GM21825 (cell line): ENCODE results near the gene RPS14.
"Not testable (repeated sequence)": the region's sequence is repeated elsewhere in the genome, so short reads cannot be mapped to it uniquely, and the experiment has no call there.

Experiments
- ATAC-seq: cut with Tn5 transposase; IDR thresholded peaks from one replicate; pipeline ENCODE4 v1.9.1; 2021; ENCODE audit warnings: mild to moderate bottlenecking, moderate library complexity; ENCODE audit not compliant: unreplicated experiment

The RPS14 gene

DNA sequence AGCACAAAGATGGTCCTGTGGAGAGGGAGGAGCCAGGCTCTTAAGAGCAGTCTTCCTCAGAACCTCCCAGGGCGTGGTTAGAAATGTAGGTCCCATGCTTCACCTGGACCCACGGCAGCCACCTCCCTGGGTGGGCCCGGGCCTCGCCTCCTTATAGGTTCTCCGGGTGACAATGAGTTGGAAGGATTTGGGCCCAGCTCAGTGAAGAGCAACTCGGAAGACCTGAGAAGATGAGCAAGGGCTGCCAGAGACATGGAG is 32.1 kb upstream of the RPS14 start:
- ATAC-seq, result no peak

DNA sequence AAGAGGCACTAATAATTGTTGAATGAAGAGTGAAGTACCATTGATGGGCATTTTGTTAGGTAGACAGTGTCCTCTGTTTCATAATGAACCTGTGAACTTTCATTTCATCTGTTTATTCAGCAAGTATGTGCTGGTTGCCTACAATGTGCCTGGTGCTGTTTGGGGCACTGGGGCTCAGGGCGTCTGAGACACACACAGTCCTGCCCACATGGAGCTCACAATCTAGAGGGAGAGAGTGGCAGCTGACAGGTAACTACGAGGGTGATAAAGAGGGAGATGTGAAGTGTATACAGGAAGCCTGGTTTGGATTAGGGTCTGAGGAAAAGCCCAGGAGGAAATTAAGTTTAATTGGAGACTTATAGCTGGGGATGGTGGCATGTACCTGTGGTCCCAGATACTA is 29.9 kb upstream of the RPS14 start:
- no peak for ATAC-seq

DNA sequence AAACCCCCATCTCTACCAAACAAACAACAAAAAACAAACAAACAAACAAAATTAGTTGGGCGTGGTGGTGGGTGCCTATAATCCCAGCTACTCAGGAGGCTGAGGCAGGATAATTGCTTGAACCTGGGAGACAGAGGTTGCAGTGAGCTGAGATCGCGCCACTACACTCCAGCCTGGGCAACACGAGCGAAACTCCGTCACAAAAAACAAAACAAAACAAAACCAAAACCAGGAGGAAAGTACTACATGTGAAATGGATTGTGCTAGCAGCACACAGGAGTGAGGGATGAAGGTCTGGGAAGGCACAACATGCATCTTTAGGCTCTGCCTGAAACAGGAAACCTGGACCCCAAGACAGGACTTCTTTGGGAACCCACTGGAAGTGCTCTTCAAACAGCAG is 27.0 kb upstream of the RPS14 start:
- ATAC-seq, result not testable (repeated sequence)

DNA sequence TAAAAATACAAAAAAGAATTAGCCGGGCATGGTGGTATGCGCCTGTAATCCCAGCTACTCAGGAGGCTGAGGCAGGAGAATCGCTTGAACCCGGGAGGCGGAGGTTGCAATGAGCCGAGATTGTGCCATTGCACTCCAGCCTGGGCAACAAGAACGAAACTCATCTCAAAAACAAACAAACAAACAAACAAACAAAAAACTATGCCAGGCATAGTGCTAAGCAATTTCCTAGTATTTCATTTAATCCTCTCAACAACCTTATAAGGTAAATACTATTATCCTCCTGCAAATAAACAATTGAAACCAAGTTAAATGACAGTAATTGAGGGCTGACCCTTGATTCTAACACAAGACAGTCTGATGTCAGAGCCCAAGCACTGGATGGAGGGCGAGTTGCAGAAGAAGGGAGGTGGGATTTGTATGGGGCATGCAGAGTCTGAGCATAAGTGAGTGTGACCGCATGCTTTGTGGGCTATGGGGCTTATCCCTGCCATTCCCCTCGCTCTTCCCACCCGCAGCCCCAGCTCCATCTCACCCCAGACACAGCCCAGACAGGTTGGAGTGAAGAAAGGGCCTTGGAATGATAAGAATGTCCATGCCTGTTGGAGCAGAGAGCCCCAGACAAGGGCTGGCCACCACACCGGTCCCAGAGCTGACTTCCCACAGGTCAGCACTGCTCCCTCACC is 24.3 kb upstream of the RPS14 start:
- no peak for ATAC-seq

DNA sequence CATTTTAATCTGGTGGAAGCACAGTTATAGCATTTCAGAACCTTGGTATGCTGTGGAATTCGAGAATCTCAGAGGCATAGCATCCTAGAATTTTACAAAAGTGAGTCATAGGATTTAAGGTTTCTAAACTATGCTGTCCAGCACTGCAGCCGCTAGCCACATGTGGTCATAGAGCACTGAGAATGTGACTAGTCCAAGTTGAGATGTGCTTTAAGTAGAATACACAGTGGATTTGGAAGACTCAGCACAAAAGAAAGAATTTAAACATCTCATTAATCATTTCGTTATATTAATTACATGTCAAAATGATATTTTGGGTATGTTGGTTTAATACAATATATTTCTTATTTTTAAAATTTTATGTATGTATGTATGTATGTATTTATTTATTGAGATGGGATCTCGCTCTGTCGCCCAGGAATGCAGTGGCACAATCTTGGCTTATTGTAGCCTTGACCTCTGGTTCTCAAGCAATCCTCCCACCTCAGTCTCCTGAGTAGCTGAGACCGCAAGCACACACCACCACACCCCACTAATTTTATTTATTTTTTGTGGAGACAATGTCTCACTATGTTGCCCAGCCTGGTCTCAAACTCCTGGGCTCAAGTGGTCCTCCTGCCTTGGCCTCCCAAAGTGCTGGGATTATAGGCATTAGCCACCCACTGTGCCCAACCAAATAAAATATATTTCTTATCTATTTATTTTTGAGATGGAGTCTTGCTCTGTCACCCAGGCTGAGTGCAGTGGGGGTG is 20.4 kb upstream of the RPS14 start:
- ATAC-seq, result no peak

DNA sequence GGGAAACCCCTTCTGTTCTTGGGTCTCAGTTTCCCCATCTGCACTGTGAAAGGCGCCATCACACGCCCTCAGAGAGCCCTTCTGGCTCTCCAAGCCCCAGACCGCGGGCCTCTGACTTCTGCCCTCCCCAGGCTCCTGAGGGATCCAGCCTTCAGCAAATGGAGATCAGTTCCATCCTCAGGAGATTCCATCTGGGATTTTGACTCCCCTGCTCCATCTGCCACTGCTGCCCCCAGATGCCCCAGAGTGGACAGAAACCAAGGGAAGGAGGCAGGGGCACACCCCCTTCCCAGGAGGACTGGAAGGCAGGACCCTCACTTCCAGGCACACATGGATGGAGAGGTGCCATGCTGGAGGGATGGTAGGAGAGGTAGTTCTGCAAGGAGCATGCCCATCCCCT is 18.7 kb upstream of the RPS14 start:
- no peak for ATAC-seq

DNA sequence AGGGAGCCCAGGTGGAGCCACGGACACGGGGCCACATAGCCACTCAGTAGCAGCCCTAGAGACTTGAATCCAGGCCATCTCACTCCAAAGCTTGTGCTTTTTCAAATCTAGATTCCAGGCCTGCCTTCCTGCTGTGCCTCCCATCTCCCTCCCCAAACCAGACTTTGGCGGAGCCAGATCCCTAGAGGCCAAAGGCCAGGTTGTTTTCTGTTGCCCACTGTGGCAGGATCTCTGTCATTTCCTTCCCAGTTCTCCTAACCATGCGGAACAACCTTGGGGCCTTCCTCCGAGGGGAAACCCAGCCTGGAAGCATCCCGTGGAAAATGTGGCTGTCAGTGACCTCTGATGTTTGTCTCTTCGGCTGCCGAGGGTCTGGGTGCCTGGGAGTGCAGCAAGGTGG is 16.4 kb upstream of the RPS14 start:
- ATAC-seq, result no peak

DNA sequence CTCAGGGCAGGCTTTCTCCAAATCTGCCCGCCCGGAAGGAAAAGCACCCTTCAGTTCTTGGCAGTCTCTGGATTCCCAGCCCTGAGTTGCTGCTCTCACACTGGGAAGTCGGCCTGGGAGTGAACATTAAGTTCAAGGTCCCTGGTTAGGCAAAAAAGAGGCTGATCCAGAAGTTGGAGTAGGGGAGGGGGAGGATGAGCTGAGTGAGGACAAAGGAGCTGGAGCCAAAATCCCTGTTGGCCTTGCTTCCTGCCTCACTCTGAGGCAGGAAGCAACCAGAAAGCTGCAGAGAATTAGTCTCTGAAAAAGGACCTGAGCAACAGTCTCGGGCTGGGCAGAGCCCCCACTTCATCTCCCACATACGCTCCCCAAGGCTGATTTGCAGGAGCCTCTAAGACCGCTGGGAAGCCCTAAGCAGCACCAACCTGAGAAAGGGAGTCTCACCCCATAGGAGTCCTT is 15.0 kb upstream of the RPS14 start:
- no peak for ATAC-seq

DNA sequence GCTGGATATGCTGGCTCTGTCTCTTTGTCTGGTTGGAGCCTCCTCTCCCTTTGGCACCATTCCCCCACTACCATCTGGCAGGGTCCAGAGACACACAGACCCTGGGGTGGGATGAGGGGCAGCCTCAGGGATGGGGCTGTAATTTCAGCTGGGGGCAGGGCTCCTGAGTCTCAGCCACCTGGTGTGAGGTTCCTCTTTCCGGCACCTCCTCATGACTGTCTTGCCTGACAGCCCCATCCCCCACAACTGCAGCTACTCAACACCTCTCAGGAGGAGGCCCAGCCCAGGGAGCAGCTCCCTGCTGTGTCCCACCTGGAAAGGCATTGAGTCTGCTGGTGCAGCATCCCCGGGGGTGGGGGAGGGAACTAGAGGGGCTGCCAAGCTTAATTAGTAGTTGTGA is 11.7 kb upstream of the RPS14 start:
- peak; percentile 76 for ATAC-seq

DNA sequence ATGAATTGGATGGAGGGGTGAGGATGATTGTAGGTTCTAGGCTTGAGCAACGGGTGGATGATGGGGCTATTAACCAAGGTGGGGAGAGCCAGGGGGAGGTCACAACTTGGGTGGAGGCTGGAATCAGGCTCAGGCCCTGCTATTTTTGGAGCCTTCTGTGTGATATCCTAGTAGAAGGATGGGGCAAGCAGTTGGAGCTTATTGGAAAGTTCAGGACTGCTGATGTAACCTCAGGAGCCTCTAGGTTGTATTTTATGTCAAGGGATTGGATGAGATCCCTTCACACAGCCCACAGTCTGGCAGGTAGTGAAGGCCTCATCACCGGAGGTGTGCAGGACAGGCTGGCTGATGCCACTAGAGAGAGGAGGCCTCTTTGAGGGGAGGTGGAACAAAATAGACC is 11.2 kb upstream of the RPS14 start:
- no peak for ATAC-seq

DNA sequence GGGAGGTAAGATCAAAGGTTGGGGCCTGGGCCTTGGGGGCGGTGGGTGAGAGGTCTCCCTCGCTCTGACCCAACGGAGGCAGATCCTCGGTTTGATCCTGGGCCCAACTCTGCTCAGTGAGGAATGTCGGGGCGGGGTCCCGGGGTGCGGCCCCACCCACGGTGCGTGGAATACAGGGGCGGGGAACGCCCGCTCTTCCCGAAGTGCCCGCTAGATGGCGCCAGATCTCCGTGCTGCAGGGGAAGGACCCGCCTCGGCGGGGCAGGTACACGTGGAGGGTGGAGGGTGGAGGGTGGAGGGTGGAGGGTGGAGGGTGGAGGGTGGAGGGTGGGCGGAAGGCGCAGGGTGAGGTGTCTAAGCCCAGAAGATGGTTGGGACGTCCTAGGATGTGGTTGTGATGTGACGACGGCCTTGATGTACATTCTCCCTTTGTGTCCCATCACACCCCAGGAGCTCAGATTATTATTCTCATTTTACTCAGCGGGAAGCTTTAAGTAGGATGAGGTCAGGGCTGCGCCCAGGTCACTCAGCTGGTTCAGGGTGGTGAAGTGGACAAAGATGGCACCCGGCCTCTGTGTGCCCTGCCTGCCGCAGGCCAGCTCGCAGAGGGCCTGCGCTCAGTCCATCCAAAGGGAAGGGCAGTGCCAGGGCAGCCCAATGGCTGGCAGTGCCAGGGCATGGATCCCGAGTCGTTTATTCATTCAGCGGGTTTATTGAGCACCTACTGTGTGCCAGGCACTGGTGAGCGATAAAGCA is 9.4 kb upstream of the RPS14 start:
- peak; percentile 69 for ATAC-seq

DNA sequence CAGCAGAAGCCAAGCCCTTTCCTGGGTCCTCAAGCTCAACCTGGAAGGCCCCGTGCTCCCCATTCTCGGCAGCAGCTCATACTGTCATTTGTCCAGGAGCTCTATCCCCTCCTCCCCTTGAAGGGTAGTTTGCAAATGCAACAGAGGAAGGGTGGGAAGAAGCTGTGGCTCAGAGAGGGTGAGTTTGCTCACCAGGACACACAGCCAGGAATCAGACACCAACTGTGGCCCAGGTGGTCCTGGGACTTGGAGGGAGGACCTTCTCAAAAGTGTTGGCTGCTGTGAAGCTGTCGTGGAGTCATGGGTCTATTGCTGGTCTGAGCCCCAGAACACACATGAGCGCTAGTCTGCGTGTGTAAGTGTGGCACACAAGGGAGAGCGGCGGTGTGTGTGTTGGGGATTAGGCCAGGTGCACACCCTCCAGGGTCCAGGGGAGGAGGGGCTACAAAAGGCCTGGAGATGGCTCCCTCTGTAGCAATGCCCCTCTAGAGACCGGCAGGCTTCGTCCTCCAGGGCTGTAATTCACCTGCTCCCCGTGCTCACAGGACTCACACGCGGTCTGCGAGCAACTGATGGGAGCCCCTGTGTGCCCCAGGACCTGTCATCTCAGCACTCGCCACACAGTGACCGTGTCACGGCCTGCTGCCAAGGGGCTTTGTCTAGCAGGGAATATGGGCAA is 8.2 kb upstream of the RPS14 start:
- no peak for ATAC-seq

DNA sequence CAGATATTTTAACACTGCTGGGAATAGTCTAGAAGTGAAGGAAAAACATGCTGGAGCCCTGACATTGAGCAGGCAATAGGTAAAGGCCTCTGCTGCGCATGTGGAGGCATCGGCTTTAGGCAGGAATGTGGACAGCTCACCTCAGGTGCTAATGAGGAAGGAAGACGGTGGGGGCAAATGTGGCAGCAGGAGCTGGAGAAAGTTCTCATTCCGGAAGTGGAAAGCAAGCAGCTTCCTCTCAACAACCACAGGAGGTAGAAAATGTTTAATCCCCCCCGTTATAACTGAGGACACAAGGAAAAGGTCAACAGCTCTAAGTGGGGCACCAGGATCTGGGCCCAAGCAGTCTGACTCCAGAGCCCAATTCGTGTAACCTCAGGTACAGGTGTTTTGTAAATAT is 7.6 kb upstream of the RPS14 start:
- ATAC-seq, result no peak

DNA sequence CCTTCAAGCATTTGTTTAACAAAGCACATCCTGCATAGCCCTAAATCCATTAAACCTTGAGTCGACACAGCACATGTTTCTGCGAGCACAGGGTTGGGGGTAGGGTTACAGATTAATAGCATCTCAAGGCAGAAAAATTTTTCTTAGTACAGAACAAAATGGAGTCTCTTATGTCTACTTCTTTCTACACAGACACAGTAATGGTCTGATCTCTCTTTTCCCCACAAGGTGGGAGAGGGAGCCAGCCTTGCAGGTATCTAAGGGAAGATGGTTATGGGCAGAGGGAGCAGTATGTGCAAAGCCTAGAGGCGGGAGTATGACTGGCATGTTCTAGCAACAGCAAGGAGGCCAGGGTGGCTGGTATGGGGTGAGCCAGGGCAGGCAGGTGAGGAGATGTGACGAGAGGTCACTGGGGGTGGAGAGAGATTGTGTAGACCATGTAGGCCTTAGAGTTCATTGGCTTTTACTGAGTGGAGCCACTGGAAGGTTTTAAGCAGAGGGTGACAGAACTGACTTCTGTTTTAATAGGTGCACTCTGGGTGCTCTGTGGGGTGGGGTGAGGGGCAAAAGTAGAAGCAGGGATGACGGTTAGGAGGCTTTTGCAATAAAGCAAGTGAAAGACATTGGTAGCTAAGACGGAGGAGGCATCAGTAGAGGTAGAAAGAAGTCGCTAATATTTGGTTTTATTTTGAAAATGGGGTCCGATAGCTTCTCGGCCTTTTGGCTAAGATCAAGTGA is 5.1 kb upstream of the RPS14 start:
- no peak for ATAC-seq

DNA sequence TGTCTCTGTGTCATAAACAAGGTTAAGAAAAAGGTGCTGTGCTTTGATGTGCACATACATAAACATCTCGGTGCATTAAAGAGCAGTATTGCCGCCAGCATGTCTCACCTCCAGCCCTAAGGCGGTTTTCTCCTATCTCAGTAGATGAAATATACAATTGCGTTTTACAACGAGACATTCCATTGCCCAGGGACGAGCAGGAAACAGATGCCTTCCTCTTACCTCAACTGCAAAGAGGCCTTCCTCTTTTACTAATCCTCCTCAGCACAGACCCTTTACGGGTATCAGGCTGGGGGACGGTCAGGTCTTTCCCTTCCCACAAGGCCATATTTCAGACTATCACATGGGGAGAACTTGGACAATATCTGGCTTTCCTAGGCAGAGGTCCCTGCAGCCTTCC is 4.5 kb upstream of the RPS14 start:
- not testable (repeated sequence) for ATAC-seq

DNA sequence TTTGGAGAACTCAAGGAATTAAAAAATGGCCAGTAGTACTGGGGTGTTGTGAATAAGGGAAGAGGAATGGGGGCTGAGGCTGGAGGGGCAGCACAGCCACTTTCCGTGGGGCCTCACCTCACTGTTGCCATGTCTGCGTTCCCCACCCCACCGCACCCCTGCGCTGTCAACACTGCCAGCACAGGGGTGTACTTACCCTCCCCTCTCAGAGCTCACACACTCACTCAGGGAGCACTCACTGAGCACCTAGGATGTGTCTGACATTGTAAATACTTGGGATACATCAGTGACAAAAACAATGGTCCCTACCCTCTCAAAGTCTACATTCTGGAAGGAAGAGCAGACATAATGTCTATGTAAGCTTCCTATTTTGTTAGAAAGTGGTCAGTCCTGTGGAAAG is 3.4 kb upstream of the RPS14 start:
- ATAC-seq, result no peak

DNA sequence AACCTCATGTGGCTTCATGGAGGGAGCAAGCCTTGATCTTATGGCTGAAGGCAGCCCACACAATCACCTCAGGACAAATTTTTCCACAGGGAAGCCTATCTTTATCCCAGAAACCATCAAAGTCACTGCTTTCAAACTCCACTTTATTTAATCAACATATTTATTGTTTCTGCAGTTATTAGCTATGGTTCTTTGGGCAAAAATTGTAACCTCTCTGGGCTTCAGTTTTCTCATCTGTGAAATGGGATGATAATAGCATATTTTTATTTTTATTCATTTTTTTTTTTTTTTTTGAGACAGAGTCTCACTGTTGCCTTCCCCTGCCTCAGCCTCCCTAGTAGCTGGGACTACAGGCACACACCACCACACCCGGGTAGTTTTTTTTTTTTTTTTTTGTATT is 2.1 kb upstream of the RPS14 start:
- ATAC-seq, result no peak

DNA sequence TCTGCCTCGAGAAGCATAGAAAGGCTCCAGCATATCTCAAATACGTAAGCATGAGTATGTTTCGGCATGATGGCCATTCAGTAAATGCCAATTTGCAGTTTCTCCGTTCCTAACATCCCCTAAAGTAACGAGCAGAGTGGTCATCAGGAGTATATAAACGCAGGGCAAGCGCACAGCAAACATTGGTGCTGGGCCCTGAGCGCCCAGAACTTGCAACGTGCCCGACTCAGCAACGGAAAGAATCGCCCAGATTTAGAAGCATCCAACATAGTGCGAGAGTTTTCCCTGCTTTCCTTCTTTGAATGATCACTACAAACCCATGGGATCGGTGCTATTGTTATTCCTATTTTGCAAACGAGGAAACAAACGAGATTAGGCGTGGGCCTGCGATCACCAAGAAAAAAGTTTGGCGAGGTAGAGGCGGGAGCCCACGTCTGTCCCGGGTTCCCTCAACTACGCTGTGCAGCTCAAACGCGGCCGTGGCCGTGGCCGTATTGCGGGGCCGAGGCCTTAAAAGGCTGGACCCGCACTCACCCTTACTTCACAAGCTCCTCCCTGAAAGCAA is 505 bp downstream of the RPS14 start:
- no peak for ATAC-seq

DNA sequence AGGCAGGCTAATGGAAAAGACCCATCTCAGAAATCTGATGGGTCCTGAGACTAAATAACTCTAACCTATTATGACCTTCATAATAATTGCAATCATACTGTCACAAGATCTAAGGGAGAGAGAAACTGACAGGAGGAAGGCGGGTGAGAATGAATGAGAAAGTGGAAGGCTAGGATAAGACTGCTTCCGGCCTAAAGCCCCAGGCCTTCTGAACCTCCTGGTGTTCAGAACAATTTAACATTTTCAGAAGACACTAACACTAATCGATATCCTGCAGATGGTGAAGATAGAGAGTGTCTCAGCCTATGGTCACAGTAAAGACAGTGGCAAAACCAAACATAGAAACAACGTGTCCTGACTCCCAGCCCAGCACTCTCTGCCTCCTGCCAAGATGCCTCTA is 1.2 kb downstream of the RPS14 start:
- no peak for ATAC-seq

DNA sequence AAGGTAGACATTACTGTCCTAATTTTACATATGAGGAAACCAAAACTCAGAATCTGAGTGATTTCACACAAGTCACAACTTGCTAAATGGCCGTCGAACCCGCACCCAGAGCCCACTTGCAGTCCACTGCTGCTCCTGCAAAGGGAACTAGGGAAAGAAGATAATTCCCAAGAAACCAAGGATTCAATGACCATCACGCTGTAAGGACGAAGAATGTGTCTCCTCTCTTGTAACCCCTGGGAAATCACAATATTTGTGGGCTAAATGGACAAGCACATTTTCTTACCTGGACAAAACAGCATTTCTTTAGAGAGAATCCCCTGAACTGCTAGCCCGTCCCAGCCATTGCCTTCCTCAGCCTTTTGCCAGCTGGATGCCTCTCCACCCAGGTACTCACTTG is 2.4 kb downstream of the RPS14 start:
- no peak for ATAC-seq

DNA sequence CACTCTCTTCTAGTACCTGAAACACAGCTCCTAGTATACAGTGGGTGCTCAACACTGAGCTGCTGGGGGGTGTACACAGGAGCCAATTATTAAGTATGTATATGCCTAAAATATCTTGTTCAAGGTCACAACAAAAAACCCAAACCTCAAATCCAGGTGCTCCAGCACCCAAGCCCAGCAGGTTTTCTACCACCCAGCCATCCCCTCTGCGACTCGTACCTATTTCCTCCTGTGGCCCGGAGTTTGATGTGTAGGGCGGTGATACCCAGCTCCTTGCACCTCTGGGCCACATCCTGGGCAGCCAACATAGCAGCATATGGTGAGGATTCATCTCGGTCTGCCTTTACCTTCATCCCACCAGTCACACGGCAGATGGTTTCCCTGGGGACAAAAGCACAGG is 3.0 kb downstream of the RPS14 start:
- ATAC-seq, result no peak
